GM23248 (cell line): ENCODE results near the gene LDLRAD3.

Source experiments
- EZH2 ChIP-seq: fragments of 200-600 bp; sonication (generic); IDR thresholded peaks from 2 replicates; pipeline ENCODE4 v1.6.1; 2018; ENCODE audit warnings: antibody characterized with exemption, mild to moderate bottlenecking; ENCODE audit not compliant: insufficient read depth, poor library complexity, severe bottlenecking
- EZH2phosphoT487 ChIP-seq: fragments of 200-600 bp; sonication (generic); IDR thresholded peaks from 2 replicates; pipeline ENCODE4 v1.6.1; 2018; ENCODE audit warnings: antibody characterized with exemption, moderate library complexity, mild to moderate bottlenecking, low read depth; ENCODE audit not compliant: insufficient read depth

GRCh38 chr11:36261094-36261493 is 317.2 kb downstream of the LDLRAD3 start:
- no peak for TF ChIP-seq EZH2
- no peak for TF ChIP-seq EZH2phosphoT487
